HG03280 (cell line): ENCODE measurements around the gene LGALS7B.
"Not testable (repeated sequence)": the region's sequence is repeated elsewhere in the genome, so short reads cannot be mapped to it uniquely, and the experiment has no call there.

Experiments used
- ATAC-seq: cut with Tn5 transposase; IDR thresholded peaks from one replicate; pipeline ENCODE4 v1.9.1; 2021; ENCODE audit warnings: mild to moderate bottlenecking, moderate library complexity; ENCODE audit not compliant: unreplicated experiment

The LGALS7B gene

DNA sequence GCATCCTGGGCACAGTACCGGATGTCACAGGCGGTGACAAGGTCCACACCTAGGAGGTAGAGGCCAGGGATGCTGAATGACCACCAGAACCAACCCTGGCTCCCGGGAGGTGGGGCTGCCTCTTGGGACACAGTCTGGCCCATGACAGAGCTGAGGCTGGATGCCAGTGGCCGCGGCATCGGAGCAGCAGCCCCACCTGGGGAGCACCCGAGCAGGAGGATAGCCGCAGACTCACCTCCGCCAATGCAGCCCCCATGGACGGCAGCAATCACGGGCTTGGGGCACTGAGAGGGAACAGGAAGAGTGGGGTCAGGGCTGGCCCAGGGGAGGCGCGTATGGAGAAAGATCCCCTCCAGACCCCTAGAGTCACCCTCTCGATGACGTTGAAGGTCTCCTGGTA, 28.1 kb downstream of the LGALS7B start:
- no peak for ATAC-seq

GRCh38 chr19:38819231-38819920, 30.4 kb downstream of the LGALS7B start:
- no peak for ATAC-seq

DNA sequence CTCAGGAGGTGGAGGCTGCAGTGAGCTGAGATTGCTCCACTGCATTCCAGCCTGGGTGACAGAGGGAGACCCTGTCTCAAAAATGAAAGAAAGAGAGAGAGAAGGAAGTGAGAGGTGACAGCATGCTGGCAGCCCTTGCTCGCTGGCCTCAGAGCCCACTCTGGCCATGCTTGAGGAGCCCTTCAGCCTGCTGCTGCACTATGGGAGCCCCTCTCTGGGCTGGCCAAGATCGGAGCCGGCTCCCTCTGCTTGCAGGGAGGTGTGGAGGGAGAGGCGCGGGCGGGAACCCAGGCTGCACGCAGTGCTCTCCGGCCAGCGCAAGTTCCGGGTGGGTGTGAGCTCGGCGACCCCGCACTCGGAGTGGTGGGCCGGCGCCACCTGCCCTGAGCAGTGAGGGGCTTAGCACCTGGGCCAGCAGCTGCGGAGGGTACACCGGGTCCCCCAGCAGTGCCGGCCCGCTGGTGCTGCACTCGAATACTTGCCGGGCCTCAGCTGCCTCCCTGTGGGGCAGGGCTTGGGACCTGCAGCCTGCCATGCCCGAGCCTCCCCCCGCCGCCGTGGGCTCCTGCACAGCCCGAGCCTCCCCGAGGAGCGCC, 32.3 kb downstream of the LGALS7B start:
- not testable (repeated sequence) for ATAC-seq

- not testable (repeated sequence) for ATAC-seq
Measured at GRCh38 chr19:38825936-38826335, 36.9 kb downstream of the LGALS7B start.

- no peak for ATAC-seq
Measured at GRCh38 chr19:38826856-38827551, 38.0 kb downstream of the LGALS7B start.

- not testable (repeated sequence) for ATAC-seq
Measured at GRCh38 chr19:38829203-38829602, 40.2 kb downstream of the LGALS7B start.

DNA sequence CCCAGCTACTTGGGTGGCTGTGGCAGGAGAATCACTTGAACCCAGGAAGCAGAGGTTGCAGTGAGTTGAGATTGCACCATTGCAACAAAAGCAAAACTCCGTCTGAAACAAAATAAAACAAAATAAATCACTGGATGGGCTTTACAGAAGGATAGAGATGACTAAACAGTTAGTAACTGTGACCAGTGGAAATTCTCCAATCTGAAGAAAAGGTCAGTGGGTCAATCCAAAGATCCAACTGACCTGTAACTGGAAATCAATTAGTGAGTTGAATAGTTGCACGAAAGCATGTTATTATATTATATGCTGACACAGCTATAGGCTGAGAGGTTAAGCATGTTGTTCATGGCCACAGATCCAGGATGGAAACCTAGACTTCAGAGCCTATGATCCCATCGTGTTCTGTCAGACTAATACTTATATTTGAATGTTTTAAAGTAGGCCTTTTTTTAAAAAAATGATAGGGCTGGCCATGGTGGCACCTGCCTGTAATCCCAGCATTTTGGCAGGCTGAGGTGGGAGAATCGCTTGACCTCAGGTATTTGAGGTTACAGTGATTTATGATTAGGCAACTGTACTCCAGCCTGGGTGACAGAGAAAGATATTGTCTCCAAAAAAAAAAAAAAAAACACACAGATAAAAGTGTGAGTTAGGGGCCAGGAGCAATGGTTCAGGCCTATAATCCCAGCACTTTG, 41.2 kb downstream of the LGALS7B start:
- no peak for ATAC-seq

DNA sequence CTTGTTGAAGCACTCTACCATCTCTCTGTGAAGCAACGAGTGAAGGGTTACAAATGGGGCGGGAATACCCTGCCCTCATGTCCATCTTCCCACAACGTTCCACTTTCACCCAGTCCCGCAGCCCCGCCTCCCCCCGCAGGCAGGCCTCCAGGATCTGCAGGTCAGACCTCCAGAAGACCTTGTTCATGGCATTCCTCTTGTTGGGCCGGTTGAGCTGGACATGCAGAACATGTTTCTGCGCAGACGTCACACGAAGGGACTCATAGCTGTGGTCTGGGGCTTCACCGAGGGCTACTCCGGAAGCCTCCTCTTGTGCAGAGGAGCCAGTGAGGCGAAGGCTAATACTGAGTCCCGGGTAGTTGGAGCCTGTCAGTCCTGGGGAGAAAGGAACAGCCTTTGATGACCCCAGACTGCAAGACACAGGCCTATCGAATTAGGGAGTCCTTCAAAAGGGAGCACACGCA, 42.2 kb downstream of the LGALS7B start:
- peak; percentile 43 for ATAC-seq

GRCh38 chr19:38833092-38833425, 44.1 kb downstream of the LGALS7B start:
- ATAC-seq: no peak

DNA sequence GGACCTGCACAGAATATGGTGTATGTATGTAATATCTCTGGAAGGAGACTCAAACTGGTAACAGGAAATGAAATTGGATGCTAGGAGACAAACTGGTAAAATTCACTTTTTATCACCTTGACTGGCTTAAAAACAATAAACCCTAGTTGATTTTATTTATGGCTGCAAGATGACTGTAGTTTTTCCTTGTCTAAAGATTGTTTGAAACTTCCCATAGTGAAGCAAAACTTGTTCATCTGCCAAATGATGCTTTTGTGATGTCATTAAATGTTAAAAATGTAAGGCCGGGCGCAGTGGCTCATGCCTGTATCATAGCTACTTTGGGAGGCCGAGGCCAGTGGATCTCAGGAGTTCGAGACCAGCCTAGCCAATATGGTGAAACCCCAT, 45.1 kb downstream of the LGALS7B start:
- no peak for ATAC-seq

DNA sequence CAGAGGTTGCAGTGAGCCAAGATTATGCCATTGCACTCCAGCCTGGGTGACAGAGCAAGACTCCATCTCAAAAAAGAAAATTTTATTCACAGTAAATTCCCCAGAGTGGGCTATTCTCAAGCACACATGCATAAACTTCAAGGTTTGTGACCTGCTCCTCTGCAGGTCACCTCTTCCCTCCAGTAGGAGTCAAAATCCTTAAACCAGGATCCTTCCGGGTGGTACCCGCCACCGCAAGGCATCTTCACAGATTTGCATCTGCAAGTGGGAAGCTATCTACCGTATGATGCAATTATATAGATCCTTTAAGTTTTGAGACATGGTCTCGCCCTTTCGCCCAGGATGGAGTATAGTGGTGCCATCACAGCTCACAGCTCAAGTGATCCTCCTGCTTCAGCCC, 45.6 kb downstream of the LGALS7B start:
- ATAC-seq: no peak

DNA sequence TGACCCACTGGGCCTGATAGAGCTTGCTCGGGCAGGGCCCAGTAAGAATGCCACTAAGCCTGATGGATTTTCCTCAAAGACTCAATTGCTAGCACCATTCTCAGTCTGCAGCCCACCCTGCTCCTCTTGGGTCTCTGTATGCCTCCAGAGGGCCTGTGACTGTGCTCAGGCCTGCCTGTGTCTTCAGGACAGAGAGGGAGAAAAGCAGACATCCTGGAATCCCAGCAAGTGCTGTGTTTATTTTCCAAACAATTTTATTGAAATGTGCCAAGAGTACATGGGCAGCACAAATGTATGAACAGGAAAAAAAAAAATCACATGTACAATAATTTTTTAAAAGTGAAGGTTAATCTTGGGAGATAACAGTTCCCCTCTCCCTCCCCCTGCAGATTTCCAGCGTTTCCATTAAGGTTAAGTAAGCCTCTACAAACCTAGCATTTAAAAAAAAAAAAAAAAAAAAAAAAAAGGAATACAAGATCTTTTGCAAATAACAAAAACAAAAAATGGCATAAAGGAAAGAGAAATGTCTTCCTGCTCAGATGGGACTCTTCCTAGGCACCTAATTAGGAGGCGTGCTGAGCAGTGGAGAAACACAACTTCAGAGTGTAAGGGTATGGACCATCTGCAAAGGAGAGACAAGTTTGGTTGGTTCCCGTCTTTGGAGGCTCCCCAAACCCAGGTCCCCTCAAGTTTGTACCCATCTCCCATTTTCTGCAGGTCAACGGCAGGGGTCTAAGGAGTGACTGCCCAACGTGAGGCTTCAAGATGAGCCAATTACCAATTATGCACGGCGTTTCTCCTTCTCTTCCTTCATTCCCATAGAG, 47.4 kb downstream of the LGALS7B start:
- ATAC-seq: no peak

GRCh38 chr19:38836983-38837626, 48.1 kb downstream of the LGALS7B start:
- no peak for ATAC-seq

DNA sequence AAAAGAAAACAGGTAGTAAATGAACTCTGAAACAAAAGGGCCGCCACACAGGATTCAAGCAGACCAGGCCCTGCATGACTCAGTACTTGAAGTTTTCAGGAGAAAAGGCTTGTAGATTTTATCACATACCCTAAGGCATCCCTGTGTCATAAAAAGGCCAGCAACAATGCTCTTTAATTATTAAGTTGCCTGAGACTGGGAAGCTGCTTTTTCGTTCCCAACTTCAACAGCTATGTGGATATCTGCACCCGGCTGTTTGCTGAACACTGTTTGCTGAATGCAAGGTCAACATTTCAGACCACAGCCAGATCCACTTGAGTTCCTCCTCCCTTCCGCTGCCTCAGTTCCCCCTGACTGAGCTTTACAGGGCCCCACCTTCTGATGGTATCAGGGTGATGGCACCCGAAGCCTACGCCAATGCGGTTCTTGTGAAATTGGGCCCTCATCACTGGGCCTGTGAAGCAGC, 48.7 kb downstream of the LGALS7B start:
- ATAC-seq: no peak

GRCh38 chr19:38838208-38838985, 49.4 kb downstream of the LGALS7B start:
- ATAC-seq: no peak

DNA sequence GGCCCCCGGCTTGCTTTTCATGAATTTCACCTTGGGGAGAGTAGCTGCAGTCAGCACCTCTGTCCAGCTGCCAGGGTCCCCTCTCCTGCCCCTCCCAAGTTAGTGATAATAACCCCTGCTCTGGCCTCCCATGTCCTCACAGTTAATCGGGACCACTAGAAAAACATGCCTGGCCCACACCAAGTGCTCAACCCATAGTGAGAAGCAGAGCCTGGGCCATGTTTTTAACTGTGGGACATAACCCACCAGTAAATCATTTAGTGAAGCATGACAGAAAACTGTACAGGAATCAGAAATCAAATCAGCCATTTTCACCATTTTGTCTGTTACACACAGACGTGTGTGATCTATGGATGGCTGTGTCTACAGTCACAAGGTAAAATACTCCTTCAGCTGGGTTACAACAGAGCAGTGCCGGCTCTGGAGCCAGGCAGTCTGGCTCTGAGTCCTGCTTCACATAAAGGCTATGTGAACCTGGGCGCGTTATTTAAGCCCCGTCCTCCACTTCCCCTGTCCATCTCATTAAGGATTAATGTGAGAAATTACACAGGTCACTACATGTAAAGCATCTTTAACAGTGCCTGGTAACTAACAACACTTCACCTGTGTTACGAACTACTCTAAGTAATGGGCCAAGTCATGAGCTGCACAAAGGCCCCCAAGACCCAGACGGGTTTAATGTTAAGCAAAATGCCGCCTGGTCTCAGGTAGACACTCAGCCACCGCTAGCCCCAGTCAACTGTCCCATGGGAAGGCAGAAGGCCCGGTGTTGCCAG, 50.2 kb downstream of the LGALS7B start:
- ATAC-seq: no peak

- ATAC-seq: no peak
Measured at GRCh38 chr19:38839816-38840582, 51.0 kb downstream of the LGALS7B start.

DNA sequence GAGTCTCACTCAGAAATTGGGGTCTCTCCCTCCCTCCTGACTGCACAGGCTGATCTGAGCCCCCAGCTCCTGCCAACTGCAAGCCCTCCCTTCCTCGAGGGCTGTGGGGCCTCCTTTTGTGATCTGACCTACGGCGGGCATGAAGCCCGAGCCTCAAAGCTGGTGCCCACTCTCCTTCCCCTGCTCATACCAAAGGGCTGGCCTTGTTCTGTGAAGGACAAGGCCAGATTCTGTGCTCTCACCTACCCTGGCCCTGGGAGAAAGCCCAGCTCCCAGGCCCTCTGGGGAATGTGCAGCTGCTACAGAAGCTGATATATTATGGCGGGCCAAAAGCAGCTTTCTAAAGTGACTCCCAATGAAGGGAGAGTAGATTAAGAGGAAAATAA, 51.6 kb downstream of the LGALS7B start:
- no peak for ATAC-seq
